ENCODE measurements around the gene RIF1. TPM values are rescaled to one million over a fixed set of nuclear protein-coding genes. Genes with fewer than 3 reads are reported as not detected.

The RIF1 gene, protein sequence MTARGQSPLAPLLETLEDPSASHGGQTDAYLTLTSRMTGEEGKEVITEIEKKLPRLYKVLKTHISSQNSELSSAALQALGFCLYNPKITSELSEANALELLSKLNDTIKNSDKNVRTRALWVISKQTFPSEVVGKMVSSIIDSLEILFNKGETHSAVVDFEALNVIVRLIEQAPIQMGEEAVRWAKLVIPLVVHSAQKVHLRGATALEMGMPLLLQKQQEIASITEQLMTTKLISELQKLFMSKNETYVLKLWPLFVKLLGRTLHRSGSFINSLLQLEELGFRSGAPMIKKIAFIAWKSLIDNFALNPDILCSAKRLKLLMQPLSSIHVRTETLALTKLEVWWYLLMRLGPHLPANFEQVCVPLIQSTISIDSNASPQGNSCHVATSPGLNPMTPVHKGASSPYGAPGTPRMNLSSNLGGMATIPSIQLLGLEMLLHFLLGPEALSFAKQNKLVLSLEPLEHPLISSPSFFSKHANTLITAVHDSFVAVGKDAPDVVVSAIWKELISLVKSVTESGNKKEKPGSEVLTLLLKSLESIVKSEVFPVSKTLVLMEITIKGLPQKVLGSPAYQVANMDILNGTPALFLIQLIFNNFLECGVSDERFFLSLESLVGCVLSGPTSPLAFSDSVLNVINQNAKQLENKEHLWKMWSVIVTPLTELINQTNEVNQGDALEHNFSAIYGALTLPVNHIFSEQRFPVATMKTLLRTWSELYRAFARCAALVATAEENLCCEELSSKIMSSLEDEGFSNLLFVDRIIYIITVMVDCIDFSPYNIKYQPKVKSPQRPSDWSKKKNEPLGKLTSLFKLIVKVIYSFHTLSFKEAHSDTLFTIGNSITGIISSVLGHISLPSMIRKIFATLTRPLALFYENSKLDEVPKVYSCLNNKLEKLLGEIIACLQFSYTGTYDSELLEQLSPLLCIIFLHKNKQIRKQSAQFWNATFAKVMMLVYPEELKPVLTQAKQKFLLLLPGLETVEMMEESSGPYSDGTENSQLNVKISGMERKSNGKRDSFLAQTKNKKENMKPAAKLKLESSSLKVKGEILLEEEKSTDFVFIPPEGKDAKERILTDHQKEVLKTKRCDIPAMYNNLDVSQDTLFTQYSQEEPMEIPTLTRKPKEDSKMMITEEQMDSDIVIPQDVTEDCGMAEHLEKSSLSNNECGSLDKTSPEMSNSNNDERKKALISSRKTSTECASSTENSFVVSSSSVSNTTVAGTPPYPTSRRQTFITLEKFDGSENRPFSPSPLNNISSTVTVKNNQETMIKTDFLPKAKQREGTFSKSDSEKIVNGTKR (N-terminal part only)
- total RNA-seq (2014; rRNA removed; shearing (Covaris generic)) = 20.9 and 26.8 TPM in 2 replicates

DNA sequence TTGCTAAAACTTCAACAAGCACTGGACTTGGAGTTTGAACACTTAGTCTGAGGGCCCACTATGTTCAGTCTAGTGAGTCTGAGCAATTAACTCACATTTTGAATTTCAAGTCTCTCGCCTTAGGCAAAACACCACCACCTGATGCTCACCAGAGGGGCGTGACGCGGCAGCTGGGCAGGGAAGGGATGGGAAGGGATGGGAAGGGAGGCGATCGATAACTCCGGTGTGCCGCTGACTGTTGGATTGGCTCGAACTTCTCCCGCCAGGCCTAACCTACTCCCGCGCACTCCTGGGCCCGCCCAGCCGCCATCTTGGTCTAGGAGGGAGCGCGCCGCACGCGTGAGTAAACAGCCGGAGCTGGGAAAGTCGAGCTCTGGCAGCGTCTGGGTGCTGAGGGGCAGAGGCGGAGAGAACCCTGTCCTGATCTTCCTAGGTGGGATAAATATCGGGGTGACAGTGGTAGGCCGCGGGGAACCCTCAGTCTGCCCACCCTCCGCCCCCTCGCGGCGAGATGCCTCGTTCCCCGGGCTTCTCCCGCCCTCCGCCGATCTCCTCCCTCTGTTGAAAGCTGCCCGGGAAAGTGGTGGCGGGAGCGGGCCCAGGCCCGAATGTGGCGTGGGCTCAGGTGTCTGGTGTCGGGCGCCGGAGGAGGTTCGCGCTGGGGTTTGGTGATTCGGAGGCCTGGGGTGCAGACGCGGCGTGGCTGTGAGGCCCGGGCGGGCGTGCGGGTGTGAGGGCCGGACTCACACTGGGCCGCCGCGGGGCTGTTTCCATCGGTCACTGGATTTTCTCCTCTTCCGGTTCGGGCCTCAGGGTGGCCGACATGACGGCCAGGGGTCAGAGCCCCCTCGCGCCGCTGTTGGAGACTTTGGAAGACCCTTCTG is at the start of gene RIF1:
TSS of gene RIF1 (plus strand) at position 302 of the 884 bp plus-strand sequence. CDS start at position 824, 522 bp downstream.
- peak; percentile 89 for DNase-seq (ENCODE audit: low spot score)

DNA sequence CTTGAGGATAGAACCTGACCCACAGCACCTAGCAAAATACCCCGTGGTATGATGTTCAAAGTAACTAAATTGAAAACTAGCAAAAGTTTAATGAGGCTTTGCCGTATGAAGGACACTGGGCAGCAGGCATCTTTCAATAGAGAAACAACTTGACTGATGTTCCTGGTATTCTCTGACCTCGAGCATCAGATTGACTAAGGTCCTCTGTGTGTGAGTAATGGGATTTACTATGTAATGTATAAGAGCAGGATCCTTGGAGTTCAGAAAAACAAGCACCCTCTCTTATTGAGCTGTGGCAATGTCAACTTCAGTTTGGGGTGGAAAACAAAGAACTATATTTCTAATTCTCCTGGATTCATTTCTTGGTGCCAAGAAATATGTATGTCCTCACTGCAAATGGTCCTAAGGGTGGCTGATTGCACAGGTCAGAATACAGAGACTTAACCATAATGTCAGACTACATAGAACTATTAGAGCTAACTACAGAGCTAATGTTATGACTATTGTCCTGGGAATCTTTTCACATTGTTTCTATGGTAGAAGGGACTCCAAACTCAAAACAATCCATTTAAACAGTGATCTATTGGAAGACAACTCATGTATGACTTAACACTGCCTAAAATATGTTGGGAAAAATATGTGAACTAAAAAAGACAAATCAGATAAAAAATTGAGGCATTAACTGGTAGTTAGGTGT is 47.9 kb upstream of the RIF1 start:
- in situ Hi-C loops (cut with HindIII; ENCODE audit: low sequenced_read_pairs) = no loop called here
- DNase-seq (ENCODE audit: low spot score) = no peak

More for the DNA sequence above, at the start of gene RIF1:
- in situ Hi-C loops (cut with HindIII; ENCODE audit: low sequenced_read_pairs) = no loop called here

DNA sequence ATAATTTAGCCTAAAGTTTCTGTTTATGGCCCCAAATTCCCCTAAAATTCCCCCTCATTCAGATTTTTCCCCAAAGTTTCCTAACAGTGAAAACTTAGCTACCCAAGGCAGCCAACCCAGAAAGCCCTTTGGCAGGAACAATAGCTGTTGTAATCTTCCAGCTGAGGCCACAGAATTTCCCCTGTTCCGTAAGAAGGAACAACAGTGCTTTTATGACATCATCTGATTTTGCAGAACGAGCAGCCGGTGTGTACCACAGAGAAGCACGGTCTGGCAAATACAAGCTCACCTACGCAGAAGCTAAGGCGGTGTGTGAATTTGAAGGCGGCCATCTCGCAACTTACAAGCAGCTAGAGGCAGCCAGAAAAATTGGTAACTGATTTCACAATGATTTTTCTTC is 46.0 kb upstream of the RIF1 start:
- no peak for DNase-seq (ENCODE audit: low spot score)
- in situ Hi-C loops (cut with HindIII; ENCODE audit: low sequenced_read_pairs) = no loop called here

DNA sequence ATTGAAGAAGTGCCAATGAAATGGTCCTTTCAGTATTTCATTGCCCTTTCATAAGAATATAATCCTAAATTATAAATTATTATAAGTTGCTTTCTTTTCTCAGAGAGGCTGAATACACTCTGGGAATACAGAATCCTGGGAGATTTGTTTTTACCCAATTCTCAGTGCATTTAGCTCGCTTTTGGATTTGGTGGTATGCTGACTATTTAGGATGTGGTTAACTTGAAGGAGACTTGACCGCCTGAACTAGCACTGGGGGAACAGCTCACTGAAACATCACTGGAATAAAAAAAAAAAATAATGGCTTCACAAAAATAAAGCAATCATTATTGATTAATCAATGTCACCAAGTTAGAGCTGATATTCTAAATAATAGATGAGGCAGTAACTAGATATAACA is 42.1 kb upstream of the RIF1 start:
- no peak for DNase-seq (ENCODE audit: low spot score)
- in situ Hi-C loops (cut with HindIII; ENCODE audit: low sequenced_read_pairs) = no loop called here

DNA sequence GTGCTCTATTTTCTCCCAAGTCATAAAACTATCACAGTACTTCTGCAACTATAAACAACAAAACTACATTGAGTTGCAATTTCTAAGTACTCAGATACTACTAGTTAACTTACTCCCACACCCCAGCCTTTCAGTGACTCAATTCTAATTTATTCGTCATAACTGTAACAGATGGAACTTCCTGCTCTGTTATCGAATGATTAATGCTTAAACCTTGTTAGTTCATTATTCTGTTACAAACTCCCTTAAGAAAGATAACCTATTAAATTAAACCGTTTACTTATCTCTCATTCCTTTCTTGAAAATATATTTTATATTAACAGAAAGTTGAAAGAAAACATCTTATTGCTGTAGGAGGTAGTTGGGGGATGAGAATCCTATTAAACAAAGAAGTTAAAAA is 35.3 kb upstream of the RIF1 start:
- no peak for DNase-seq (ENCODE audit: low spot score)
- in situ Hi-C loops (cut with HindIII; ENCODE audit: low sequenced_read_pairs) = no loop called here

DNA sequence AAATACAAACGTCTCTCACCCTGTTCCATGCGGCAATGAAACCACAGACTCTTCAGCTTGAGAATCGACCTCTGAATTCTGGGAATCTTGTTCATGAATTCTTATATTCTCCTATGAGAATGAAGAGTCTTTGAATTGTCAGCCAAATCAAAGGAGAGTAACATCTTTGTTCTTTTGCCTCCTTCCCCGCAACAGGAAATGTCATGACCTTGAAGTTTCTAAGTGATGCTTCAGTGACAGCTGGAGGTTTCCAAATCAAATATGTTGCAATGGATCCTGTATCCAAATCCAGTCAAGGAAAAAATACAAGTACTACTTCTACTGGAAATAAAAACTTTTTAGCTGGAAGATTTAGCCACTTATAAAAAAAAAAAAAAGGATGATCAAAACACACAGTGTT is 30.5 kb upstream of the RIF1 start:
- in situ Hi-C loops (cut with HindIII; ENCODE audit: low sequenced_read_pairs) = no loop called here
- no peak for DNase-seq (ENCODE audit: low spot score)

DNA sequence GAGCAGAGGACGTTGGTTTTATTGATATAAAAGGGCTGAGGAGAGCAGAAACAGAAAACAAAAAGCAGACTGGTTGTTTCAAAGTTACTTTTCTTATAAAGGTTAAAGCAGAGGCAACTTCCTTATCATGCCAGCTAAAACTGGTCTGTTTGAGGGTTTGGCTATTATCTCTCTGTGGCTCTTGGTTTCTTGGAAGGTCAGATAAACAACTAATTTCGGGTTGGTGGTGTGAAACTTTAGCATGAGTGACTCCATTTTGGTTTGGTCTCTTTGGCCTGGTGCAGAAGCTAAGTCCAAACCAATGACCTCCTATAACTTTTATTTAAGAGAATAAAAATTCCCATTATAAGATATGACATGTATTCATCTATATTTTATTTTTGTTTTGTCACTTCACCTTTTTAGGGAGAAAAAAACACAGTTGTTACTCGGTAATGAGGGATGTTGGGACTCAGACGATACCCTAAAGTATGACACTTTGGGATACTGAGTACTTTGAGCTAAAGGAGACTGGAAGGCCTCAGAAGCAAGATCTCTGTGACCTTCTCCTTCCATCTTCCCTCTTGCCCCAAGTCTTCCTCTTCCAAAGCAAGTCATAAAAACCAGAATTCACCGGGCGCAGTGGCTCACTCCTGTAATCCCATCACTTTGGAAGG is 29.0 kb upstream of the RIF1 start:
- no peak for DNase-seq (ENCODE audit: low spot score)
- in situ Hi-C loops (cut with HindIII; ENCODE audit: low sequenced_read_pairs) = no loop called here

DNA sequence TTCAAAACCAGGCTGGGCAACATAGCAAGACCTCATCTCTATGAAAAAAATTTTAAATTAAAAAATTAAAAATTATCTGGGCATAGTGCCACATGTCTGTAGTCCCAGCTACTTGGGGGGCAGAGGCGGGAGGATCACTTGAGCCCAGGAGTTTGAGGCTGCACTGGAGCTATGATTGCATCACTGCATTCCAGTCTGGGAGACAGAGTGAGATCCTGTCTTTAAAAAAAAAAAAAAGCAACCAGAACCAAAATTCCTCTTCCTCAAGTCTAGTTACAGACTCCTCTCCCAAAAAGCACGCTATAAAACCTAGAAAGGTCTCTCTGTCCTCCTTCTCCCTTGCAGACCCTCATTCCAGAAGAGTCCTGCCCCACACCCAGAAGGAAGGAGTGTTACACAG is 28.4 kb upstream of the RIF1 start:
- no peak for DNase-seq (ENCODE audit: low spot score)
- in situ Hi-C loops (cut with HindIII; ENCODE audit: low sequenced_read_pairs) = no loop called here

DNA sequence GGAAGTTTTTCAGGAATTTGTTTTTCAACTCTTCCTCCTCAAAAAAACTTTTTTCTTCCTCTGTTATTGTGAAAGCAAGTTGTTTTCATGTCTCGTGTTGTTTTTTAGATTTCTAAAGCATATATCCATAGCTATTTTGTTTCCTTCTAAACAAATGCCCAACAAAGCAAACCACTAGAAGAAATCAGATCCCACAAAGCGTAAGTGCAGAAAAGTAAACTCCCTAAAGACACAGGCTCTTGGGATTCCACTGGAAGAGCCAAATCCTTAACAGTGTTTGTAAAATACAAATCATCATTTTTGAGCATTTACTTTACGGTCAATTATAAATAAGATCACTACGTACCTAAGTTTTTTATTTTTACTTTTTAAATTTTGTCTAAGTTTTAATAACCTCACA is 21.7 kb upstream of the RIF1 start:
- DNase-seq (ENCODE audit: low spot score) = no peak
- in situ Hi-C loops (cut with HindIII; ENCODE audit: low sequenced_read_pairs) = no loop called here

DNA sequence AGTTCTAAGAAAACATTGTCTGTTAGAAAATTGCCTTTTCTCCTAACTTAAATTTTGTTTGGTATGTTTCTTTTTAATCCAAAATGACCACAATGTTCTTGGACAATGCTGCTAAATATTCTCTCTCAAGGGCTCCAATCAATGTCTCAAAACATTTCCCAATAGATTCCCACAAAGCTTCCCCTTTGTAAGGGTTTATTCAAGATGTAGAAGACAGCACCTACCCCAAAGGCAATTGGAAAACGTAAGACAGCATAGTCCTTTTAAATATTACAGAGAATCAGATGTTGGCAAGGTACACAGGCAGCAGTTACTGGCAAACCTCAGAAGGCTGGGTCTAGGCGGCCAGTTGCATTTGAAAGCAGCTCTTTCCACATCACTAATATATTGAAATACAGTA is 18.3 kb upstream of the RIF1 start:
- DNase-seq (ENCODE audit: low spot score) = no peak
- in situ Hi-C loops (cut with HindIII; ENCODE audit: low sequenced_read_pairs) = no loop called here

DNA sequence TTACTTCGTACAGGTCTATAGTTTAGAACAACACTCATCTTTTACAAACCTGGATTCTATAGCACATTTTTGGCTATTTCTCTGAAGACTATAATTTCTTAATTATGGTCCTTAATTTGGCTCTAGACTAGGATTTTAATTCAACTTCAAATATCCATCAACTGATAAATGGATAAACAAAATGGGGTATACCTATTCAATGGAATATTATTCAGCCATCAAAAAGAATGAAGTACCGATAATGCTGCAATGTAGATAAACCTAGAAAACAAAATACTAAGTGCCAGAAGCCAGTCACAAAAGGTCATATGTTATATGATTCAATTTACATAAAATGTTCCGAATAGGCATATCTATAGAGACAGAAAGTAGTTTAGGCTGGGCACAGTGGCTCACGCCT is 15.2 kb upstream of the RIF1 start:
- in situ Hi-C loops (cut with HindIII; ENCODE audit: low sequenced_read_pairs) = no loop called here
- no peak for DNase-seq (ENCODE audit: low spot score)

DNA sequence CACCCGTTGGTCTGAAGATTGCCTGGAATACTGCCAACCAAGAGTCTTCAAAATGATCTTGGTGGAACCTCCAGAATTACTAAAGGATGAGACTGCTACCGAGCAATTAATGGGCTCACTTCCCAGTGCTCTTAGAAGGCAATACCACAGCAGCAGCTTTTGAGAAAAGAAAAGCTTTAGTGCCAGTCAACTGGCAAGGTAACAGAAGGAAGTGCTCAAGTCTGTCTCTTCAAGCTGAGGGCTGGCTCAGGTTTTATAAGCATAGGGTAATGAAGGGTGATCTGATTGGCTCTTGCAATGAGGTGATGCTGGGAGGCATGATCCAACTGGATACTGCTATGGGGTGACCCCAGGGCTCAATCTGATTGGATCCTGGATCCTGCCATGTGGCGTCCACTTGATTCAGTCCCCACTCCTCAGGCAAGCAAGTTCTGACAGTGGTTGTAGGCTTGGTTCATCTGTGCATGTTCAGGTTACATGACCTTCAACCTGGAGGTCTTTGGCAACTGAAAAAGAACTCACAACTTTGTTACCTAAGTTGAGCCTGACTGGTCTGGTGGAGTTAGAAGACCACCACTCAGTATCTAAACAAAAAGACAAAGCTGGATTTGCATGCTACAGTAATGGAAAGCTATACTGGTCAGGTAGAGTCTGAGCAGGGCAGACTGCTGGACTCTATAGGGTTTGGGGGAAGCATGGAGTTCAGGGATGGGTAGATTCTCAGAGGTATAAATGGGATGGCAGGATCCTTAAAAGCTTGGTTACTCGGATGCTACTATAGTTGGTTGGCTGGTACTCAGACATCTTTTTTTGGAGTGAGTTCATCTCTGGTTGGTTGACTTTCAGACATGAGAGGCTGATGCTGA is 14.0 kb upstream of the RIF1 start:
- in situ Hi-C loops (cut with HindIII; ENCODE audit: low sequenced_read_pairs) = no loop called here
- no peak for DNase-seq (ENCODE audit: low spot score)

DNA sequence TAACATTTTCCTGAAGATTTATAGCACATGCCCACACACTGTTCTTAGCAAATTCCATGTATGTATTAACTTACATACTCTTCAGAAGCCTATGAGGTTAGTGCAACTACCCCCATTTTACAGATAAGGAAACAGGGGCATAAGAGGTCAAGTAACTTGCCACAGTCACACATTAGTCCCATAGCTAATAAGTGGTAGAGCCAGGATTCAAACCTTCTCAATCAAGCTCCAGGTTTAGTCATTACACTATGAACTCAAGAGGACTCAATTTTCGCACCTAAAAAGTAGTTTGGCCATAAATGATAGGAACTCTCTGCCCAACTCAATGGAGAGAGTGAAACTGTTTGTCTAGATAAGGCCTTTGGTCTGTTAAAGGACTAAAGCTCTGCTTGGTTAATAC is 9.7 kb upstream of the RIF1 start:
- no peak for DNase-seq (ENCODE audit: low spot score)
- in situ Hi-C loops (cut with HindIII; ENCODE audit: low sequenced_read_pairs) = no loop called here

DNA sequence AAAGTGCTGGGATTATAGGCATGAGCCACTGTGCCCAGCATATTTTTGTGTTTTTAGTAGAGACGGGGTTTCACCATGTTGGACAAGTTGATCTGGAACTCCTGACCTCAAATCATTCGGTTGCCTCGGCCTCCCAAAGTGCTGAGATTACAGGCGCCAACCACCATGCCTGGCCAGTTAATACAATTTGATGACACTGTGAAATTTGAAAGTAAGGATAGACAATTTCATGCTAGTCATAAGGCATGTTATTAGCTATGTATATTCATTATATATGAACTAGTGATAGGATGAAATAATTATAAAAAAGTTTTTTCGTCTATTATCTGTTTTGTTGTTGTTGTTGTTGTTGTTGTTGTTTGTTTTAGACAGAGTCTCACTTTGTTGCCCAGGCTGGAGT is 8.6 kb upstream of the RIF1 start:
- no peak for DNase-seq (ENCODE audit: low spot score)
- in situ Hi-C loops (cut with HindIII; ENCODE audit: low sequenced_read_pairs) = no loop called here

DNA sequence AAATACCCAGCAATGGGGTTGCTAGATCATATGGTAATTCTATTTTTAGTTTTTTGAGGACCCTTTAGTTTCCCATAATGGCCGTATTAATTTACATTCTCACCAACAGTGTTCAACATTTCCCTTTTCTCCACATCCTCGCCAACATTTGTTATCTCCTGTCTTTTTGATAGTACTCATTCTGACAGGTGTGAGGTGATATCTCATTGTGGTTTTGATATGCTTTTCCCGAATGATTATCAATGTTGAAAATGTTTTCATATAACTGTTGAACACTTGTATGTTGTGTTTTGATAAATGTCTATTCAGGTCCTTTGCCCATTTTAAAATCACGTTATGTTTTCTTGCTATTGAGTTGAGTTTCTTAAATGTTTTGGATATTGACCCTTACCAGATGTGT is 5.8 kb upstream of the RIF1 start:
- no peak for DNase-seq (ENCODE audit: low spot score)
- in situ Hi-C loops (cut with HindIII; ENCODE audit: low sequenced_read_pairs) = no loop called here

DNA sequence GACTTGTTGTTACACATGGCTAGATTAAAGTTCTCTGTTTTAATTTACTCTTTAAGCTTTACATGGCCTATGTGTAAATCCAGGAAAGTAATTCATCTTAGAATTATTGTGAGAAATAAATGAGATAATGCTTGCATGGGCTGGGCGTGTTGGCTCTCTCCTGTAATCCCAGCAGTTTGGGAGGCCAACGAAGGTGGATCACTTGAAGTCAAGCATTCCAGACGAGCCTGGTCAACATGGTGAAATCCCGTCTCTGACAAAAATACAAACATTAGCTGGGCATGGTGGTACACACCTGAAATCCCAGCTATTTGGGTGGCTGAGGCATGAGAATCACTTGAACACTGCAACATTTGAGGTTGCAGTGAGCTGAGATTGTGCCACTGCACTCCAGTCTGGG is 4.3 kb upstream of the RIF1 start:
- in situ Hi-C loops (cut with HindIII; ENCODE audit: low sequenced_read_pairs) = no loop called here
- no peak for DNase-seq (ENCODE audit: low spot score)

DNA sequence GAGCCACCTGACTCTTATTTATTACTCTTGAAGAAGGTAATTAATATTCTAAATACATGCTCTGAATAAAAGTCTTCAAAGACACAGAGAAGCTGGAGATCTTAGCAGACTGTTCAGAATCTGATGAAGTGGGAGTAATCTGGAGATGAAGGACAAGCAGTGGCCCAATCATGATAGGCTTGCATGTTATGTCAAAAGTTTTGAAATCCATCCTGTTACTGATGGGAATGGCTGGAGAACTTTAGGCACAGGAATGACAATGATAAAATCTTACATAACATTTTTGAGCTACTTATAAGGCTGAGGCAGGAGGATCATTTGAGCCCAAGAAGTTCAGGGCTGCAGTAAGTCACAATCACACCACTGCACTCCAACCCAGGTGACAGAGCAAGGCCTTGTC is 2.4 kb upstream of the RIF1 start:
- DNase-seq (ENCODE audit: low spot score) = no peak
- in situ Hi-C loops (cut with HindIII; ENCODE audit: low sequenced_read_pairs) = no loop called here

Data from G401 (cell line).